Epithelial cell of esophagus (primary cell): ENCODE measurements around the gene TBX1.

Experiments used
- DNase-seq: peaks from one replicate; pipeline ENCODE4 v3.0.0; 2010; ENCODE audit warnings: low read depth
- H3K4me3 ChIP-seq: 2 replicates; pipeline ENCODE4 v1.5.1; 2011; ENCODE audit warnings: mild to moderate bottlenecking, low read length, control low read depth
- CTCF ChIP-seq: IDR thresholded peaks from 2 replicates; pipeline ENCODE4 v1.5.1; 2011; ENCODE audit warnings: low read depth, mild to moderate bottlenecking, low read length, control low read depth, inconsistent platforms; ENCODE audit not compliant: insufficient read depth; ENCODE audit errors: missing control alignments

TBX1 gene

DNA sequence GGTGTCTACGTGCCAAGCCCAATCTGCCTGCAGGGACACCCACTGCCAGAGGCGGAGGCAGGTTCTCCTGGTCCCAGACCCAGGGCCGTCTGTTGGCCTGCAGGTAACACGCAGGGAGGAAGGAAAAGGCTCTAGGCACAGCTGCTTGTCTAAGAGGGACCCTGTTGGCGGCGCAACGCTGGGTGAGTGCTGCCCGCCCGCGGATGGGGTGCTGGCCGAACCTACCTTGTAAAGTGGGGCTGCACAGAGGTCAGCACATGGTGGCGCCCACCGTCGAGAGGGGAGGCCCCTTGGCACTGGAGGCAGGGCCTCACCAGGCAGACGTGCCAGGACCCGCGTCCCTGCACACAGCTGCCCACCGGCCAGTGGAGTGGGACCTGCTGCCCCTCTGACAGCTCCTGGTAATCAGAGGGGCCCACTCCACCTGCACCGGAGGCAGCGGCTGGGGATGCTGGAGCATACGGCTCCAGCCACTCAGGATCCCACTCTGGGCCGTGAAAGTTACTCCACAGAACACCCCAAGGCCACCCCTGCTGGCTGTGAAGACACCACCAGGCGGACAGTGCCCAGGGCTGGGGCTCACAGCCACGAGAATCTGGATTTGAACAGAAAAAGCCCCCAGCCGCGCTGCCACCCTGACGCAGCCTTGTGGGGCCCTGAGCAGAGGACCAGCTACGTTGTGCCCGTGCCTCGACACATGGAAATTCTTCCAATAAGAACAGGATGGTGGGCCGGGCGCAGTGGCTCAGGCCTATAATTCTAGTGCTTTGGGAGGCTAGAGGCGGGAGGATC is 24.0 kb downstream of the TBX1 start:
- no peak for DNase-seq
- no peak for TF ChIP-seq CTCF
- no peak overlapping the region for H3K4me3 ChIP-seq

DNA sequence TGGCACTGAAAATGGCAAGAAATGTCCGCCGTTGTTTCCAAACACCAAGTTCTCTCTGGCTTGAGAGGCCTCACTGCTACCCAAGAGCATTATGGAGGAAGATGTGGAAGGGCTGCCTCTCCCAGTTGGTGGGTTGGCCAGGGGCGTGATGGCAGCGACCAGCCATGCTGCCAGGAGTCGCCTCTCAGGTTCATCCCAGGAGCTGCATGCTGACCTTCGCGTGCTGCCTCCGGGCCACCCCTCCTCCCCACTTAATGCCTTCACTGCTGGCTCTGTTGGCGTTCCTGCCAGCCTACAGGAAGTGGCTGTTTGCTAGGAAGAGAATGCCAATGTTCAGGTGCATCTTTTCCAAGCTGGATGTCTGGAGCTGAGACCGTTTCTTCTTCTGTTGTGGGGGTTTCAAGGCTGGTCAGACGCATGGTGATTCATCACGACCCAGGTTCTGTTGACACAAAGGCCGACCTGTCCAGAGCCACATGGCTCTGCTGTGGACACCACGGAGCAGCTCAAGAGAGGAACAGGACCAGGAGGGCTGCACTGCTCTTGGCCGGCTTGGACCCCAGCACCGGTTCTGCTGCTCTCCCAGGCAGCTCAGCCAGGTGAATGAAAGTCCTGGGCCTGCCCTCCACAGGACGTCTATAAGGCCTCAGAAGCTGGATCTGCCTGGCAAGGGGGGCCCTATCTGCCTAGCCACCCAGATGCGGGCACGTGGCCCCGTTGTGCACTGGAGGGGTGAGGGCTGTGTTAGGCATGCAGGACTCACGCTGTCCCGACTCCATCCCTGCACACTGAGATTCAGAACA is 25.1 kb downstream of the TBX1 start:
- no peak overlapping the region for H3K4me3 ChIP-seq
- no peak for DNase-seq
- TF ChIP-seq CTCF, result no peak

DNA sequence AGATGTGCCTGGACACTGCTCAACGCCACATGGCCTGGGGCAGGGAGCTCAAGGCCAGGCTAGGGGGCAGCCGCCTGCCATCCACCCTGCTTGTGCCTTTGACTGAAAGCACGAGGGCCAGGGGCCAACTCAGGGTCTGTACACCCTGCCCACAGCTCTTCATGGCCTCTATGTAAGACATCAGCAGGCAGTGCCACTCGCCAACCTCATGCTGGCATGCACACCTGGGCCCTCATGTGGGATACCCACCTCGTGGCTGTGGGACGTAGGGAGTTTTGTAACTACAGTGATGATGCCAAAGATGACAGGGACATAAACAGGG is 25.6 kb downstream of the TBX1 start:
- TF ChIP-seq CTCF, result no peak
- H3K4me3 ChIP-seq, result no peak overlapping the region
- no peak for DNase-seq

DNA sequence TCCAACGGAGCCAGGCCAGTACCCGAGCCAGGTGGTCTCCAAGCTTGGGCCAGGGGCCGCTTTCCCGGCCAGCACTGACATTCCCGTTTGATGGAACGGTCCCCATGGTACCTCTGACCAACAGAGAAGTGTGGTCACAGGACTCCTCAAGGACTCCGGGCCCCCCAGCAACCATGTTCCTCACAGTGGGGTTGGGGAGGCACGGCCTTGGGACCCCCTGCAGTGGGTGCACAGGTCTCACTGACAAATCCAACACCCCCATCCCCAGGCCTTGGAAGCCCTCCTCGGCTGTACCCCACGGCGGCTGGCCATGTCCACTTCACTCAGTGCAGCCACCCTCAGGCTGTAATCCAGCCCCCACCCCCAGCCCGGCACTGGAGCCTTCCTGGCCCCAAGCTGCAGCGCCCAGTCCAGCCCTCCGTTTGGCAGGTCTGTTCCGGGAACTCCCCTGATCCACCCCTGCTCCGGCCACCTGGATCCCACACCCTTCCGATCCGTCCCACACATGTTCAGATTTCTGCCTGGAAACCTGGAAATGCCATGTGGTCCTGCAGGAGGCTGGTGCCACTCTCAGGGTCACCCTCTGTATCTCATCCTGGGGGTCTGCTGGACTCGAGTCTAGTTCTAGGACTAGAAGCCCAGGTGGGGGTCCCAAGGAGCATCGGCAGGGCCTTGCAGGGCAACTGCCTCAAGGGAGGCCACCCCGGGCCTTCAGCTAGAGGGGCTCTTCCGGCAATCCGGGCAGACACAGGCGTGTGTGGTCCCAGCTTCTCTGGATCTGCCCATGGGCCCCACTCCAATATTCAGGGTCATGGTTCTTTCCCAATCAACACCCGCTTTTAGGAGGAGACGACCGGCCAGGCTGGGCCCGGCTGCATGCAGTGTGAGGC is 26.6 kb downstream of the TBX1 start:
- no peak for DNase-seq
- no peak for TF ChIP-seq CTCF
- no peak overlapping the region for H3K4me3 ChIP-seq

- DNase-seq, result no peak
- no peak overlapping the region for H3K4me3 ChIP-seq
- no peak for TF ChIP-seq CTCF
Measured at GRCh38 chr22:19787849-19788141, 27.2 kb downstream of the TBX1 start.

DNA sequence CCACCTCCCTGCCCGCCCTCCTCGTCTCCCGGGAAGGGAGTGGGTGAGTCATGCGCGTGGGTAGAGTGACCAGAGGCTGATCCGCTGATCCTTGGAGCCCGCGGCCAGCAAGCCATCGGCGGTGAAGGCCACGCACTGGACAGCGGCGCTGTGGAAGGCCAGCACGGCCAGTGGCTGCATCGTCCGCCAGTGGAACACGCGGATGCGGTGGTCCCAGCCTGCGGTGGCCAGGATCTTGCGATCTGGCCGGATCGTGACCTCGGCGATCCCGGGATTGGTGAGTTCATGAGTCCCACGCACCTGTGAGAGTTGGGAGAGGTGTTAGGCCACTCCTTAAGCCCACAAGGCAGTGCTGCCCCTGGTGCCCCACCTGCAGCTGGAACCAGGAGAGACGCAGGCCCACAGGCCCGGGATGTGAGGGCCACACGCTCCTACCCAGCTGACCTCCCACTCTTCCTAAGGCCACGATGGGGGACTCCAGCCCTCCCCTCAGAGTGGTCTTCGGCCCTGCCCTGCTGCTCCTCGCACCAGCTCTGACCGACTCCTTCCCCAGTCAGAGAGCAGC is 28.2 kb downstream of the TBX1 start:
- no peak overlapping the region for H3K4me3 ChIP-seq
- DNase-seq, result no peak
- TF ChIP-seq CTCF, result no peak
